GM12872 (cell line): ENCODE measurements around the gene KCNQ1.

ENCODE experiments used
- TF ChIP-seq, protein P1 (sequence below): IDR thresholded peaks from 3 replicates; pipeline ENCODE4 v1.5.1; 2011; ENCODE audit warnings: low read depth, mild to moderate bottlenecking, low read length, moderate library complexity; ENCODE audit not compliant: insufficient read depth

KCNQ1 gene

DNA sequence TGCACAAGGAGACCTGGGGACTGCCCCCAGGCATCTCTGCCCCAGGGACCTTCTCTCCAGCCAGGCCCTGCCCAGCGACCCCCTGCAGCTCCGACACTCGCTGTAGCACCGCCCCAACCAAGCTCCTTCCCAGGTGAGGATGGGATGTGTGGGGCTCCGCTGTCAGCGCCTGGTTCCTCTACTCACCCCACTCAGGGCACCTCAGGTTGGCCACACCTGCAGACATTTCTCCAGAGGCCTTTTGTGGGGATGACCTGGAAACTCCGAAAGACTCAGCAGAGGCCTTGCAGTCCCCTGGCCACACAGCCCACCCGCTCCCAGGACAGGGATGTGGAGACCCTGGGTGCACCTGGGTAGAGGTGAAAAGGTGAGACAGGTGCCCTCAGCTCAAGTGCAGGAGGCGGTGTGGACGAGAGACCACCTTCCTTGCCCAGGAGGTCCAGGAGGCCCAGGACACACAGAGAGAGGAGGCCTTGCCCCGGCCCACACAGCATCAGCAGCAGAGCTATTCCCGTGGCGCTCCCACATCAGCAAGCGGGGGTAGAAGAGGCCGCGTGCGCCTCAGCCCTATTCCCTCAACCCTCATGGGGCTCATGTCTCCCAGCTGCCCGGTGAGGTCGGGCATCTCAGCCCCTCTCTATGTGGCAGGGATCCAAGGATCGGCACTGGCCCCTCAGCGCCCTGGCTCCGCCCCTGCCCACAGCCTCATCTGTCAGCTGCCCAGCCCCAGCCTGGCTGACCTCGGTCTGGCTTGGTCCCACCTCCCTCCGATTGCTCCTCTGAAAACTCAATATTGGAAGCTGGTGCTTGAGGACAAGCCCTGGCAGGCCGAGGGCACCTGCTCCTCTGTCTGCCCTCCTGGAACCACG, 21.4 kb upstream of the KCNQ1 start:
- TF ChIP-seq, protein P1, sequence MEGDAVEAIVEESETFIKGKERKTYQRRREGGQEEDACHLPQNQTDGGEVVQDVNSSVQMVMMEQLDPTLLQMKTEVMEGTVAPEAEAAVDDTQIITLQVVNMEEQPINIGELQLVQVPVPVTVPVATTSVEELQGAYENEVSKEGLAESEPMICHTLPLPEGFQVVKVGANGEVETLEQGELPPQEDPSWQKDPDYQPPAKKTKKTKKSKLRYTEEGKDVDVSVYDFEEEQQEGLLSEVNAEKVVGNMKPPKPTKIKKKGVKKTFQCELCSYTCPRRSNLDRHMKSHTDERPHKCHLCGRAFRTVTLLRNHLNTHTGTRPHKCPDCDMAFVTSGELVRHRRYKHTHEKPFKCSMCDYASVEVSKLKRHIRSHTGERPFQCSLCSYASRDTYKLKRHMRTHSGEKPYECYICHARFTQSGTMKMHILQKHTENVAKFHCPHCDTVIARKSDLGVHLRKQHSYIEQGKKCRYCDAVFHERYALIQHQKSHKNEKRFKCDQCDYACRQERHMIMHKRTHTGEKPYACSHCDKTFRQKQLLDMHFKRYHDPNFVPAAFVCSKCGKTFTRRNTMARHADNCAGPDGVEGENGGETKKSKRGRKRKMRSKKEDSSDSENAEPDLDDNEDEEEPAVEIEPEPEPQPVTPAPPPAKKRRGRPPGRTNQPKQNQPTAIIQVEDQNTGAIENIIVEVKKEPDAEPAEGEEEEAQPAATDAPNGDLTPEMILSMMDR: no peak

DNA sequence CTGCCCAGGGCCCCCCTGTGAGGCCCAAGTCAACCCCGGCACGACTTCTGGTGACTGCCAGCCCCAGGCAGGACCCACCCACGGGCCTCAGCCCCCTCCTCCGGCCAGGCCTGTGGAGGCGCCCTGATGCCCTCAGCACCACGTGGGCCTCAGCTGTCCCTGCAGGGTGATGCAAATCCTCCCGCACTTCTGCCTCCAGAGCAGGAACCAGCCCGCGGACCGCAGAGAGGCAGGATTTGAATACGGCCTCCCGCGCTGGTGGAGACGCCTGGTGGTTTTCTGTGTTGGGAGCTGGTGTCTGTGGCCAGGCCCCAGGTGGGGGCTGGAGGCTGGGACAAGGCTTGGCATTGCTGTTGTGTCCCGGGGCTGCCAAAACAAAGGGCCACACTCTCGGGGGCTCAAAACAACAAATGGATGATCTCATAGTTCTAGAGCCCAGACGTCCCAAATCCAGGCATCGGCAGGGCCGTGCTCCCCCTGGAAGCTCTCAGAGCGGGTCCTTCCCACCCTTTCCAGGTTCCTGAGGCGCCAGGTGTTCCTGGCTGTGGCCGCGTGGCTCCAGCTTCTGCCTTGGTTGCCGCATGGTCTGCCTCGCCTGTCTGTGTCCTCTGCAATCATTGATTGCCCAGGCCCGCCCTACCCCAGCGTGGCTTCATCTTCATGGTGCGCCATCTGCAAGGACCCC, 19.9 kb upstream of the KCNQ1 start:
- TF ChIP-seq, protein P1: no peak

DNA sequence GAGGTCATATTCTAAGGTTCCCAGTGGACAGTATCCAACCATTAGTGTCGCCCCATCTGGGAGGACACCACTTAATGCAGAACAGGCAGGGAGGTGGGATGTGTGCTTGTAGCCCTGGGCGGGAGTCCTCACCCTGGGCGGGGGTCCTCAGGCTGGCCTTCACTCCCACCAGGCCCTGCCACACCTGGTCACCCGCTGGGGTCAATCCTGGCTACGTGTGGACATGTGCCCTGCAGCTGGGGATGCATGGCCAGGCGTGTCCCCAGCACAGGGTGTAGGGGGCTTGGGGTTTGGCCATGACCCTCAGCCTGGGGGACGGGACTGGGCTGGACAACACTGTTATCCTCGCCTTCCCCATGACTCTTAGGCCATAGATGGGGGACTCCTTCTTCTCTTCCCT, 19.3 kb upstream of the KCNQ1 start:
- TF ChIP-seq, protein P1: no peak

DNA sequence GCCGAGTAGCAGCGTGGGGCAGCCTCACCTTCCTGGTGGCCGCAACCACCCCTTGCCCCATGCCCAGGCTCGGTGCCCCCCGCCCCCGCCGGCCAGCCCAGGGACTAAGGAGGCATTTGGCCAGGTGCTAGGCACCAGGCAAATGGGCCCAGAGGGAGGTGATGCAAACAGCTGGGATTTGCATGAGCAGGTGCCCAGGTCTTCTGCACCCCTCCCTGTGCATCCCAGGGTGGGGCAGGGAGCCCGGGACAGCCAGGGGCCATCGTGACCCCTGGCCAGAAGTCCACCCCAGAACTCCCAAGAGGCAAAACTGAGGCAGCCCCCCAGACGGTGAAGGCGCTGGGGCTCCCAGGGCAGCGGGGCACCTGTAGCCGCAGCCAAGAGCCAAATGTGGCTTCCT, 18.6 kb upstream of the KCNQ1 start:
- TF ChIP-seq, protein P1: no peak

DNA sequence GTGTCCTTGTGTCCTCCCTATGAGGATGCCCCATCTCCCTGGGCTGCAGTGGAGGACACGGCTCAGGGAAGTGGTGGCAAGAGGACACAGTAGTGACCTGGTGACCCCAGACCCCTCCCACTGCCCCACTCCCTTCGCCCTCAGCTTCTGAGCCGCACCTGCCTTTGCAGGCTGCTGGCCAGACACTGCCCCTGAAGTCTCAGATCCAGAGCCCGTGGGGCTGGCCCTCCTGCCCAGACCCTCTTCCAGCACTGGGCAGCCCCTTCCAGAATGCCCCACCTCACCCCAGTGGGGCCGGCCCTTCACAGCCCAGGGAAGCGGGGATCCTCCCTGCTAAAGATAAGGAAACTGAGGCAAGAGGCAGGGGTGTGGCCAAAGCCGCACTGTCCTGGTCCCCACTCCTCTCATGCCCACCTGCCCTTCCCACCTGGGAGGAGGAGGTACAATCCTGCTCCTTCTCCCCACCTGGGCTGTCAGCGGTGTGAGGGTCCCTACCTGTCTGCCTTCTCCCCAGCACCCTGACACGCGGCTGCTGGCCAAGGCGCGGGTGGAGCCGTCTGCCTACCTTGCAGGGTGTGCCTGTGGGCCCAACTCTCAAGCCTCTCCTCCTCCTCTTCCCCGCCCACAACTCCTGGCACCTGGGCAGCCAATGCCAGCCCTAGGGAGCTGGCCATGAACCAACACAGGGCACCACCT, 17.8 kb upstream of the KCNQ1 start:
- TF ChIP-seq, protein P1: no peak

DNA sequence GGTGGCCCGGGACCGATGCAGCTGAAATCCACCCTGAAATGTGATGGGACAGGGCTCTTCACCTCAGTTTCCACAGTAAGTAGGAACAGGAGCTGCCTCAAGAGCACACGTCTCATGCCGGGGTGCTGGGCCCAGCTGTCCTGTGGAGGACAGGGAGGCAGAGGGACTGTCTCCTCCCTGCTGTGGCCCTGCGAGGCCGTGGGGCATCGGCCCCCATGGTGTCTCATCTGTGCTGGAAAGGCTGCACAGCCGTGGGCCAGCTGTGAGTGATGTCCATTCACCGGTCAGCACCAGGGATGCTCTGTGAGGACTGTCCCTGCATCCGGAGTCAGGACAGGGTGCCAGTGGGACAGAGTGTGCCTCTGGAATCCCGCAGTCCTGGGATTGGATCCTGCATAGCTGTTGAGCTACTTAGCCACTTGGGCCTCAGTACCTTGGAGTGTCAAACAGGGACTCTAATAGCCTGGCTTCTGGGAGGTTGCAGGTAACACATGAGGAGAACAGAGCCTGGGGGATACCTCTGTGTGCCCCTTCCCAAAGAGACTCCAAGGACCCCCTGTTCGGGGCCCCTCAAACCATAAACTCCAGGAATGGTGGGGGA, 17.0 kb upstream of the KCNQ1 start:
- TF ChIP-seq, protein P1: no peak

DNA sequence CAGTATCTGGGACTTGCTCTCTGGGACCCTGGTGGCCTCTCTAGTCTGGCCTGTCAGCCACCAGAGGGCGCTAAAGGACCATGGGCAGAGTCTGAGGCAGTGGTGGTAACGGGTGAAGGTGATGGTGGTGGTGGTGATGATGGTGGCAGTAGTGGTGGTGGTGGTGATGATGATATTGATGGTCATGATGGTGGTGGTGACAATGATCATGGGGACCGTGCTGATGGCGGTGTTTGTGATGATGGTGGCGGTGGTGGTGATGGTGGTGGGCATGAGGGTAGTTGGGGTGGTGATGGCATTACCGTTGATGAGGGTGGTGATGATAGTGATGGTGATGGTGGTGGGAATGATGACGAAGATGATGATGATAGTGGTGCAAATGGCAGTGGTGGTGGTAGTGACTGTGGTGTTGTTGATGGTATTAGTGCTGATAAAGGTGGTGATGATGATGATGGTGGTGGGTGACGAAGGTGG, 16.4 kb upstream of the KCNQ1 start:
- TF ChIP-seq, protein P1: peak; percentile 84
